Mucosa of descending colon (tissue), 3 donors: ENCODE measurements around the gene CNIH3. TPM values are rescaled to one million over a fixed set of nuclear protein-coding genes. Genes with fewer than 3 reads are reported as not detected.
A peak's percentile ranks its signal among the peaks of the same experiment; 100 is the strongest.

Source experiments
- ATAC-seq: fragments of 200-7000 bp; cut with Tn5 transposase; one replicate; pipeline ENCODE4 v1.9.1; 2020; ENCODE audit warnings: mild to moderate bottlenecking, moderate library complexity
- DNase-seq, 3 donors: peaks; one replicate each; pipeline ENCODE4 v3.0.0-alpha.2; 2020
- H3K36me3 ChIP-seq: fragments of 200-600 bp; one replicate; pipeline ENCODE4 v1.8.0; 2021; ENCODE audit warnings: low read depth, mild to moderate bottlenecking
- H3K4me1 ChIP-seq: fragments of 200-600 bp; one replicate; pipeline ENCODE4 v1.8.0; 2021; ENCODE audit warnings: low read depth, mild to moderate bottlenecking
- H3K4me3 ChIP-seq: fragments of 200-600 bp; one replicate; pipeline ENCODE4 v1.8.0; 2021; ENCODE audit warnings: mild to moderate bottlenecking
- H3K9me3 ChIP-seq: fragments of 200-600 bp; one replicate; pipeline ENCODE4 v1.8.0; 2021; ENCODE audit warnings: mild to moderate bottlenecking
- intact Hi-C, 2 donors: fragments of 100-400 bp; cut with DNase I in 1 of 2; cut with micrococcal nuclease in 1 of 2; formaldehyde crosslinking; loops; one replicate each; pipeline versions ENCODE4 v1.11.0 to v1.11.1; 2022; cut with DNase I, micrococcal nuclease
- total RNA-seq, 3 donors: library from RNA; stranded (reverse); fragmentation: NEBNext Ultra II Directional in 2 of 3; extraction: Animal tissue kit (Norgen Biotek cat#: 25700) in 2 of 3; gene quantifications; one replicate each; pipeline versions ENCODE4 v1.2.1 to v1.2.4, GENCODE V29; 2021 to 2023
- TF ChIP-seq, protein P1 (sequence below): fragments of 200-600 bp; IDR thresholded peaks from one replicate; pipeline ENCODE4 v1.8.0; 2022; ENCODE audit warnings: antibody characterized with exemption, mild to moderate bottlenecking
- donor health status: DM: no; HTN: no; CAD: no; lungs with moderate emphysema.
- donor health status: DM: no; HTN: no; CAD: no.
- donor health status: DM: no; HTN: yes; CAD: no.

The CNIH3 gene
- total RNA-seq, 3 donors from 2014 or later, result 1.0 to 2.5 (median 1.1) TPM

DNA sequence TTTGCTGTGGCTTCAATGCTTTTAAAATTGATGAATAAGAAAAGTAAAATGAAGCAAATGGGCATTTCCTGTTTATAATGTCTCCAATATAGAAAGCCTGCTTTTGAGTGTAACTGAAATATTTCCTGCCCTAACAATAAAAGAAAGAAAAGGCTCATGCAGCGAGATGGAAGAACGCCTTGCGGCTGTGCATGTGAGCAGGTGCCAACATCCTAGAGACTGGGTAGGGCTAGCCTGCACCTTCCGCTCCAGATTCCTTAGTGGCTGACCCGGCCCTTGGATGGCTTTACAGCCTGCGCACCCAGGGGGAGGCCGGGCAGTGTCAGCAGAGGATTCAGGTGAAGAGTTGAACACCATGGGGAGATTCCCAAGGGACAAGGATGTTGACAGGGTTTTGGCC is 21.8 kb downstream of the CNIH3 start:
- Histone ChIP-seq H3K9me3 (no peaks in the 10 kb centered on the region), H3K36me3 (no peaks in the 10 kb centered on the region), H3K4me3 (no peak overlapping the region), H3K4me1 (no peaks in the 10 kb centered on the region)
- no peak for DNase-seq
- TF ChIP-seq, protein P1, sequence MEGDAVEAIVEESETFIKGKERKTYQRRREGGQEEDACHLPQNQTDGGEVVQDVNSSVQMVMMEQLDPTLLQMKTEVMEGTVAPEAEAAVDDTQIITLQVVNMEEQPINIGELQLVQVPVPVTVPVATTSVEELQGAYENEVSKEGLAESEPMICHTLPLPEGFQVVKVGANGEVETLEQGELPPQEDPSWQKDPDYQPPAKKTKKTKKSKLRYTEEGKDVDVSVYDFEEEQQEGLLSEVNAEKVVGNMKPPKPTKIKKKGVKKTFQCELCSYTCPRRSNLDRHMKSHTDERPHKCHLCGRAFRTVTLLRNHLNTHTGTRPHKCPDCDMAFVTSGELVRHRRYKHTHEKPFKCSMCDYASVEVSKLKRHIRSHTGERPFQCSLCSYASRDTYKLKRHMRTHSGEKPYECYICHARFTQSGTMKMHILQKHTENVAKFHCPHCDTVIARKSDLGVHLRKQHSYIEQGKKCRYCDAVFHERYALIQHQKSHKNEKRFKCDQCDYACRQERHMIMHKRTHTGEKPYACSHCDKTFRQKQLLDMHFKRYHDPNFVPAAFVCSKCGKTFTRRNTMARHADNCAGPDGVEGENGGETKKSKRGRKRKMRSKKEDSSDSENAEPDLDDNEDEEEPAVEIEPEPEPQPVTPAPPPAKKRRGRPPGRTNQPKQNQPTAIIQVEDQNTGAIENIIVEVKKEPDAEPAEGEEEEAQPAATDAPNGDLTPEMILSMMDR, result no peak
- intact Hi-C loops, result no loop called here
- no peak for ATAC-seq

GRCh38 chr1:224639426-224639975 is 23.4 kb downstream of the CNIH3 start:
- no peak for ATAC-seq
- intact Hi-C loops, result no loop called here

GRCh38 chr1:224640018-224640417 is 23.9 kb downstream of the CNIH3 start:
- H3K36me3 ChIP-seq, result no peaks in the 10 kb centered on the region
- TF ChIP-seq, protein P1, result no peak
- H3K4me1 ChIP-seq, result no peaks in the 10 kb centered on the region
- DNase-seq (no peak), ATAC-seq (no peak)
- intact Hi-C loops, result loop anchor here in 1 of 2 donors (10.0 kb wide), 1 partner anchor 285 kb away; the partner anchor contains the start of gene DNAH14
- no peak overlapping the region for H3K4me3 ChIP-seq
- H3K9me3 ChIP-seq, result no peaks in the 10 kb centered on the region

More at GRCh38 chr1:224639426-224639975, 23.4 kb downstream of the CNIH3 start:
- Histone ChIP-seq H3K4me3 (no peak overlapping the region), H3K4me1 (no peaks in the 10 kb centered on the region), H3K9me3 (no peaks in the 10 kb centered on the region), H3K36me3 (no peaks in the 10 kb centered on the region)
- DNase-seq, result no peak
- TF ChIP-seq, protein P1, result no peak

DNA sequence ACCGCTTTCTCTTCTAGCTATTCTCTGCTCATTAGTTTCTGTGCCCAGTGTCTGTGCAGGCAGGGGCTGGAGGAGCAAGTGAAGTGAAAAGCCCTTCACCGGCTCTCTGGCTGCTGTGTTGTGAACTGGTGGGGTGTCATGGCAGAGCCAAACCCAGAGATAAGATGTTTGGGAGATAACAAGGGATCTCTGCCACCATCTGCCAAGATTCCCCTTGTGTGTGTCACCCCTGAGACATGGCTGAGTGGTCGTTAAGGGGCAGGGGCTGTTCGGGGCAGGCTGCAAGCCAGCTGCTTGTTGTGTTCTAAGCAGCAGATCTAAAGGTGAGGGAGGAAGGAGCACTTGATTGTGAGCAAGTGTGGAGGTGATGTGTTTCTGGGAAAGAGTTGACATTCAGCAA is 24.5 kb downstream of the CNIH3 start:
- H3K36me3 ChIP-seq, result no peaks in the 10 kb centered on the region
- no peak overlapping the region for H3K4me3 ChIP-seq
- ATAC-seq (no peak), DNase-seq (no peak)
- TF ChIP-seq, protein P1, result no peak
- intact Hi-C loops, result loop anchor here in 1 of 2 donors (10.0 kb wide), 1 partner anchor 284 kb away; the partner anchor contains the start of gene DNAH14
- H3K9me3 ChIP-seq, result no peaks in the 10 kb centered on the region
- H3K4me1 ChIP-seq, result no peaks in the 10 kb centered on the region

DNA sequence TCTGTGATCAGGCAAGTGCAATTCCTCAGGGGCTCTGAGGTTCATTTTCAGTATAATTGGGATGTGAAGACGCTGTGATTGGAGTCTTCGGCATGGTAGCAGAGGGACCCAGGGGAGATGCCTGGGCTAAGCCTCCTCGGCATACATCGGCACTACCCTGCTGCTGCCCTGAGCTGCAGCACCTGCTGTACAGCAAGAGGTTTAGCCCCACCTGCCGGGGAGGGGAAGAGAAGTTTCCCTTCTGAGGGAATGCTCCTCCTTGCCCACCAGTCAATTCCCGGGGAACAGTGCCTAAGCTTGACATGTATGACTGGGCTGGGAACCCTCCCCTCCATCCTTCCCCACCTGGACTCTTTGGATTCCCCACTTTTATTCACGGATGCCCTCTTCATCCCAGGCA is 24.9 kb downstream of the CNIH3 start:
- TF ChIP-seq, protein P1, result no peak
- peak; percentile 47 for ATAC-seq
- intact Hi-C loops, result loop anchor here in 1 of 2 donors (10.0 kb wide), 1 partner anchor 284 kb away; the partner anchor contains the start of gene DNAH14

More for the DNA sequence above, 24.9 kb downstream of the CNIH3 start:
- H3K36me3 ChIP-seq, result no peaks in the 10 kb centered on the region
- no peaks in the 10 kb centered on the region for H3K4me1 ChIP-seq
- peak in 1 of 3 donors; percentile 48 for DNase-seq
- H3K9me3 ChIP-seq, result no peaks in the 10 kb centered on the region
- no peak overlapping the region for H3K4me3 ChIP-seq
